CD4-positive, alpha-beta T cell treated with Interleukin-4 for 1 hour (primary cell): ENCODE results near the gene NFIX.

Experiments
- DNase-seq, 2 donors: peaks; one replicate each; pipeline ENCODE4 v3.0.0-alpha.2; 2020 to 2022

Gene NFIX

DNA sequence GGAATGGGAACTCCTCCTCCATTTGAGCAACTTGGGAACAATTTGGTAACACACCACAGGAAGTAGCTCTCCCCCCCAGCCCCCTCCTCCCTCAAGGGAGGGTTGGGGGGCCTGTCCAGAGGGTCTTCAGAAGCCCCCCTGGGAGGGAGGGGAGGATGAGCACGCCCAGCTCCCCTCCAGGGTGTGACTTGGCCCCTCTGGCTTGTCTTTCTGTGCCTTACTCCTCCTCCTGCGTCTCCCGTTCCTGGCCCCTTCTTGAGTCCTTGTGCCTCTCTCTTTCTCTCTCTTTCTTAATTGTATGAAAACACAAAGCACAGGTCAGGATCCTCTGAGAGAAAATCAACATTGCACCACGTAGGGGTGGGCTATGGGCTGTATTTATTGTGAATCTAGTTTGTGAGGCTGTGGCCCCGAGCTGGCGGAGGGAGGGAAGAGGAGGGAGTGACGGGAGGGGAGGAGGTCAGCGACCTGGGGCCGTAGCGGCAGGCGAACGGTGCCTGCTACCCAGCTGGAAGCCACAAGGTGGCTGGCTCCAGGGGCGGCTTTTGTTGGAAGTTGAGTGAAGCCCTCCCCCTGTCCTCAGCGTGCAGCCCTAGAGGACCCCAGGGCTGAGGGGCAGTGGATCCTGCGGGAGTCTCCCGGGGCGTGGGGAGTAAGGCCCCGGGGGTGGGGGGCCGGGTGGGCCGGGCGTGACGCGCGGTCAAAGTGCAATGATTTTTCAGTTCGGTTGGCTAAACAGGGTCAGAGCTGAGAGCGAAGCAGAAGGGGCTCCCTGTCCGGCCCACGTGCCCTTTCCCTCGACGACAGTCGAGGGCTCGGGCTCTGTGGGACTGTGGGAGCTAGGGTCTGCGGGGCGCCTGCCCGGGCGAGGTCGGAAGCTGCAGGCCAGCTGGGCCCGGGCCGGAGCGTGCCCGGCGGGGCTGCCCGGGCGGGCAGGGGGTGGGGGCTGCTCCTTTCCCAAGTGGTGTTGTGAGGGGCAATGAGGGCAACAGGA, 101.0 kb downstream of the NFIX start:
- DNase-seq: peak in 1 of 2 donors; percentile 37

DNA sequence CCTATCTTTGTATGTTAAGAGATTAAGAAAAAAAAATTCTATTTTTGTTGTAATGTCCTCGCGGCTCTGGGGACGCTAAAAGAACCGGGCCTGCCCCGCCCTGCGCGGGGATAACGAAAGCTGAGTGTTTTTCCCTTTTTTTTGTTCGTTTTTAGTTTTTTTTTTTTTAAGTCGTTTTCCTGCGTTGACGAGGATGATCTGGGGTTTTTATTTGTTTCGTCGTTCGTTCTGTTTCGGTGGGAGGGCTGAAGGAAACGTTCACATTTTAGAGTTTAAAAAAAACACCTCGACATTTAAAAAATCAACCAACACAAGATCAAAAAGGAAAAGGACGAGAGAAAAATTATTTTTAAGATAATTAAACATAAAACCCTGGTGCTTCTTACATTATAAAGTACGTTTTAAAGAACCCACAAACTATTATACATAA, 101.8 kb downstream of the NFIX start:
- DNase-seq: no peak

DNA sequence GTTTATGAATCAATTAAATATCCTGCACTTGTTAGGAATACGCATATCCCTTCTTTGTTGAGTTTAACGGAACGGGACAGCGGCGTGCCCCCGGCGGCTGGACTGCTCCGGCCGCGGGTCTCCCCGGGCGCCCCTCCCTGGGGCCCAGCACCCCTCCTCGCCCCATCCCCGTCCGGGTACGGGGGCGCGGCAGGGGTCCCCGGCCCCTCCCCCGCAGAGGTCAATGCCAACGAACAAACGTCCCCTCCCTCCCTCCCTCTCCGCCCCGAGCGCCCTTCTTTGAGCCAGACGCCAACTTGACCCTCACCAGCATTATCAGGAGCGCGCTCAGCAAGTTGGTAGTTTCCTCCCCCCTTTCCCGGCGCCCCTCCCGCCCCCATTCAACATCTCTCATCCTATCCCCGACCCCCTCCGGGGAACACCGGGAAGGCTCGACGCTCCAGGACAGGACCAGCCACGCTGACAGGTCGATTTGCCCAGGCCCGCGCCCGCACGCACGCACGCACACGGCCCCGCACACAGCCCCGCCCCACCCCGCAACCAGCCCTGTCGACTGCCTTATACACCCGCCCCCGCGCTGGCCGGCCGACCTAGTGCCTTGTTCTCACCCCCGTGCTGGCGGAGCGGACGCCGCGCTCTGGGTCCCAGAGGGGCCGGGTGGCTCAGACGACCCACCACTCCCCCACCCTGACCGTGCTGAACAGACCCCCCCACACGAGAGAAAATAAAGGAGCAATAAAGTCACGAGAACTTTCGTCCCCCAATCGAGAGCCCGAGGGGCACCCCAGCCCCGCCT, 102.4 kb downstream of the NFIX start:
- DNase-seq: peak in 1 of 2 donors; percentile 38

DNA sequence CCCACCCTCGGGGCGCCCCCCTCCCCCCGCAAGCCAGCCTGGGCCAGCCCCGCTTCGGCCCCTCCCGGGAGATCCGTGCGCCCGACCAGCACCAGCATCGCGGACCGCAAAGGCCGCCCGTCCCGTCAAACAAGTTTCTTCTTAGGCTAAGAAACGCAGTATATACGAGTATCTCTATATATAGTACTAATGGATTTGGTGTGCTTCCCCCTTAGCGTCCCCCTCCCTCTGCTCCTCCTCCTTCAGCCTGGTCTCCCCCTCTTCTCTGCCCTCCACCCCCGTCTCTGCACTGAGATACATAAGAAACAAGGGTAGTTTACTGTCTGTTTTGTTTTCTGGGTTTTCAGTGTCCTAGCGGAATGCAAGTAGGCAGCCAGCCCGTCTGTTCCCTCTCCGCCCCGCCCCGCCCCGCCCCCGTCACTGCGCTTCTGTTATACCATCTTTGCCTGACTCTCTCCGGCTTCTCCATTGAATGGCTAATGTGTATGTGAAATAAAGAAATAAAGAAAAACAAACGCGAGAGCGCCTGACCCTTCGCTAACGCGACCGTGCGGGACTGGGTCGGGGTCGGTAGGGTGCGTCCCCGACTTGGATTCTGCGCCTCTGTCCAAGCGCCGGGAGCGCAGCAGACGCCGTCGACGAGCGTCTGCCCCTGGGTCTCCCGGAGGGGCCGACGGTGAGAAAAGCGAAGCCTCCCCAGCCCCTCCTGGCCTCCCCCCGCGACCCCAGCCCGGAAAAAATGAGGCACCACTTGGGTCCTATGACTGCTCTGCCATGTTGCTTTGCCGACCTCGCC, 103.2 kb downstream of the NFIX start:
- DNase-seq: peak; percentile 52 to 59

DNA sequence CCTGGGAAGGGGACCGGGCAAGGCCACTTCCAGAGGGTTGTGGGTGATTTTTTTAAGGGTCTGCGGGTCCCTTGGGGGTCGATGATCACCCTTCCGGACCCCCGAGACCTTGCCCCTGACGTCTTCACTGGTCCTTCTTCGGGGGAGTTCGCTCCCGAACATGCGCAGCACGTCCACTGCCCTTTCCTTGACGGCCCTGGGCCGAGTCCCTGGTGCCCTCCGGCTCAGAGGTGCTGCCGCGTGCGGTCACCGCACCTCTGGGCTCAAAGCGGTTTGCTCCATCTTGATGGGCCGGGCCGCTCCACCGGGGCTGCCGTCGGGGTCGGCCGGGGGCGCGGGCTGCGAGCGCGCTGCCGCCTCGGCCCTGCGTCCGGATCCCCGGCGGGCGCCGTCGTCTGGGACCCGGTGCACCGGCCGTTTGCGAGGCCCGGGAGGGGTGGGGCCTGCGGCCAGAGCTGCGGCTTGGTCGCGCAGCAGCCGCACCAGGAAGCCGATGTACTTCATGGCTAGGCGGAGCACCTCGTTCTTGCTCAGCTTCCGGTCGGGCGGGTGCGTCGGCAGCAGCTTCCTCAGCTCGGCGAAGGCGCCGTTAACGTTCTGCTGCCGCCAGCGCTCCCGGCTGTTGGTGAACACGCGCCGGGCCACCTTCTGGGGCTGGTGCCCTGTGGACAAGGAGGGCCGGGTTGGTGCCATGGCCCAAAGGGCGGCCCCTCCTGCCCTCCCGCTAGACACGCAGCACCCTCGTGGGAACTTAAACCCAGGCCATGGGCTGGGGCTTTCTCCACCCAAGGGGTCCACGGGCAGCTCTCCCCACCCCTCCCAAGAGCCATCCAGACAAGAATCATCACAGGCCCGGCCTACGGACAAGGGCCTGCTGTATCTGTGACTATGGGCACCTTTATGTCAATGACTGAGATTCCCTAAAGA, 104.1 kb downstream of the NFIX start:
- DNase-seq: peak; percentile 82 to 86

DNA sequence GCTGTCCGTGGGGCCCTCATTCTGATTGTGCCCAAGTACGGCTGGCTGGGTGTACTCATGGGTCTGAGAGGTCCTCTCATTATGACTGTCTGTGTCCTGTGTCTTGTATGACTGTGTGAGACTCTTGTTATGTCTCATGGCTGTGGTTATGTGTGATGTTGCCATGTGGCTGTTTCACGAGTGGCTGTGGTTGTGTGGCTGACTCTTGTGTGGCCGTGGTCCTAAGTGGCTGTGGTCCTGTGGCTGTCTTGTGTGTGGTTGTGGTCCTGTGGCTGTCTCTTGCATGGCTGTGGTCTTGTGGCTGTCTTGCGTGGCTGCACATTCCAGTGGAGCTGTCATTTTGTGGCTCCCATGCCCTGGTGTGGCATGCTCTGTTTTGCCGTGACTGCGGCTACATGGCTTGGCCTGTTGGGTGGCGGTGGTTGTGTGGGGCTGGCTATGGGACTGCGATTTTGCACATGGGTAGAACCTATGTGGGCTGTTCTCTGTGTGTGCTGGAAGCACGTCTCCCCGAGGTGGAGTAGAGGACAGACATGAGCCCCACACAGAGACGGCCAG, 104.8 kb downstream of the NFIX start:
- DNase-seq: peak; percentile 81 to 85

DNA sequence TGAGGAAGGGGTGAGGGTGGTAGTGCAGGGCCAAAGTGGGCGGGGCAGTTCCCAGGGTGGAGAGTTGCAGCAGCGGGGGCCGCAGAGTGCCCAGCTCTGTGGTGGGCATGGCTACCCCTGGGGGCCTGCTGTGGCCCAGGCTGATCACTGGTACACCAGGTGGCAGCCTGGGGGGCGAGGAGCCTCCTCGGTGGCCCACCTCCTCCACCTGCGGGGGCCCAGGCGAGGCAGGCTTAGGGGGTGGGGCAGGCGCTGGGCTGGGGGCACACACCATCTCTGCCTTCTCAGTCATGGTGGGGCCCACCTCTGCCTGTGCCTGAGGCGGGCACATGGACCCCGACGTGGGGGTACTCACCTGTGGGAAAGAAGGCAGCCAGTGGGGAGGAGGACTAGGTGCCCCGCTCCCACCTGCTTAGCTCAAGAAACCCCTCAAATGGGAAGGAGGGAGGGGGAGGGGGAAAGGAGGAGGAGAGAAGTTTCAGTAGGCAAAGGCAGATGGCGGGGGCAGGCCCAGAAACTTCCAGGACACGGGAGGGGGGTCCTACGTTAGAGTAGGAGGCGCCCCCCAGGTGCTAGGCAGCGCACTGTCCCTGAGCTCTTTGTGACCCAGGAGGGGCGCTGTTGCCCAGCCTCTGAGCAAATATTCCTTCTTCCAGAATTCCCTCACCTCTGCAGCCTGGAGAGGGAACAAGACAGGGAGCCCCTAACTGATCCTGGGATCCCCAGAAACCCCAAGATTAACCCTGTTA, 105.7 kb downstream of the NFIX start:
- DNase-seq: no peak

DNA sequence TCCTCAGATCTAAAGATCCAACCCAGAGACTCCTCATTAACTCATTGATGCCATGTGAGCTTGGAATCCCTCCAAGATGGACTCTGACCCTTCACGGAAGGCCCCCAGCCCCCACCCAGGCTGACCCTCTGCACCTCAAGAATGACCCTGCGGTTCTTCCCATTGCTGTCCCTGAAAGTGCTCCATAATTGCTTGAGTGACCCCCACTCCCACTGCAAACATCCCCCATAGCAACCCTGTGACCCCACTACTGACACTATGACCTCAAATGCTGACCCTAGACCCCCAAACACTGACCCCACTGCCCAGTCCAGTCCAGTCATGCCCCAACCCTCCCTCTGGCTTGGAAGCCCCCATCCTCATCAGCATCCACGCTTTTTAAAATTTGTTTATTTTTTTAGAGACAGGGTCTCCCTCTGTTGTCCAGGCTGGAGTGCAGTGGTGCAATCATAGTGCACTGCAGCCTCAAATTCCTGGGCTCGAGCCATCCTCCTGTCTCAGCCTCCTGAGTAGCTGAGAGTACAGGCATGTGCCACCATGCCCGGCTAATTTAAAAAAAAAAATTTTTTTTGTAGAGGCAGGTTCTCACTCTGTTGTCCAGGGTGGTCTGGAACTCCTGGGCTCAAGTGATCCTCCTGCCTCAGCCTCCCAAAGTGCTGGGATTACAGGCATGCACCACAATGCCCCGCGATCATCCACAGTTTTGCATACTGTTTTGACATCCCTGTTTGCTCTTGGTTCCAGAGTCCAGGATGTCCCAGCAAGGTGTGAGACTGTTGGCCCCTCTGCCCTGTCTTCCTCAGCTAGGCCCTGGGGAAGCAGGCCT, 106.5 kb downstream of the NFIX start:
- DNase-seq: no peak

DNA sequence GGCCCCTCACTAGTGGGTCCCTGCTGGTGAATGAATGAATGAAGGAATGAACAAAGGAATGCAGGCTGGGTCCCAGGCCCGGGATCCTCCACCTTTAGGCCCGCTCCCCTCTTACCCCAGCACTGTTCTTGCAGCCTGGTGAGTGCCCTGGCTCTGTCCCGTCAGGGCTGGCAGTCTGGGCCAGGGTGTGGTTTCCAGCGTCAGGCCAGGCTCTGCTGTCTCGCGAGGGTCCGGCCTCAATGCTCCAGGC, 107.1 kb downstream of the NFIX start:
- DNase-seq: no peak

DNA sequence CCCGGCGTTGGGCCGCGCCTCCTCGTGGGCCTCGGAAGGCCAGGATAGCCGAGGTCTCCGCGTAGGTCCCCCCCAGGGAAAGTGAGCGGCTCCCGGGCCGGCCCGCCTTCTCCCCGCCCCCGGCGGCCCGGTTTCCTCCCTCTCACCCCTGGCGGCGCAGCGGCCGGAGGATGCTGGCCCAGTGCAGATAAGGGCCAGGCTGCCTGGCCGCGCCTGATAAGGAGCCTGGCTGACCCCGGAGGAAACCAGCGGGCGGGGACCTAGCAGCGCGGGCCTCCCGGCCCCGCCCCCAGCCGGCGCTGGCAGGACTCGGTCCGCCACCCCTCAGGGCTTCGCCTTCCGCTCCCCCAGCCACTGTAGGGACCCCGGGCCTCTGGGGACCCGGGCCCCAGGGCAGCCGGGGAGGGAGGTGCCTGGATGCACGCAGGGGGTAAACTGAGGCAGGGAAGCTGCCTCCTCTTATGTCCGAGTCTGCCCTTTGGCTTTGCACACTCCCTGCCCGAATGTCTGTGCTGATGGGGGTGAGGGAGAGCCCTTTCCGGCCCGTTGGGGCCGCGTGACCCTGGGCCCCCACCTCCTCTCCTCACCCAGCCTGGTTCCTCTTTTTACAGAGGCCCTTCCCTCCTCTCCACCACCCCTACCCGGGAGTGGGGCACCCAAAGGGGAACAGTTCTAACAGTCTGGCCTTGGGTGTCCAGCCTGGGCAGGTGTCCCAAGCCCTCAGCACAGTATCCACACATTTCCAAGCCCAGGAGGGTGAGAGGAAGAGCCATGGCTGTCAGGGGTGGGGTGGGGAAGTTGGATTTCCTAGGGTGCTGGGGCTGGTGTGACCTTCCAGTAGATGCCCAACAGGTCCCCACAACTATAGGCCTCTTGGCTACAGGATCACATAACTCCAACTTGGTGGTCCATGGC, 107.6 kb downstream of the NFIX start, which contains the start of gene LYL1:
Gene LYL1, minus strand, starts transcription at position 193 of the 915 bp plus-strand sequence. CDS start 1,687 bp downstream, outside the sequence.
- peak in 1 of 2 donors; percentile 77 for DNase-seq

DNA sequence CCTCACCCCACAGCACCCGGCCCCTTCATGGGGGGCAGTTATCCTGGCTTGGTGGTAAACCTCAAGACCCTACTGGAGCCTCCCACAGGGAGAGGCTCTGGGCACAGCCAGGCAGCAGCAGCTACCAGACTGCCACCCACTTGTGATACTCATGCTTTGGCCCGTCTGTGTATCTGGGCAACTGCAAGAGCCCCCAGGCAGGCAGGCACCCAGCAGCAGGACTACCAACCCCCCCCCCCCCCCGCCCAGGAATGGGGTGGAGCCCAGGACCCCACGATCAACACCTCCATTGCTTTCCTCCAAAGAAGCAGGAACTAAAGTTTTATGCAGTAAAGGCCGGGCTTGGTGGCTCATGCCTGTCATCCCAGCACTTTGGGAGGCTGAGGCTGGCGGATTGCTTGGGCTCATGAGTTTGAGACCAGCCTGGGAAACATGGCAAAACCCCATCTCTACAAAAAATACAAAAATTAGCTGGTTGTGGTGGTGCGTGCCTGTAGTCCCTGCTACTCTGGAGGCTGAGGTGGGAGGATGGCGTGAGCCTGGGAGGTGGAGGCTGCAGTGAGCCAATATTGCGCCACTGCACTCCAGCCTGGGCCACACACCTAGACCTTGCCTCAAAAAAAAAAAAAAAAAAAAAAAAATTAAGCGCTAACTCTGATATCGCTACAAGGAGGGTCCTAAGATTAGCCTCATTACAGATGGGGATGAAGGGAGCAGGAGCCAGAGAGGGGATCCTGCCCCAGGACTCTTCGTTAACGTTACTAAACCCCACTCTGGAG, 108.5 kb downstream of the NFIX start:
- no peak for DNase-seq

DNA sequence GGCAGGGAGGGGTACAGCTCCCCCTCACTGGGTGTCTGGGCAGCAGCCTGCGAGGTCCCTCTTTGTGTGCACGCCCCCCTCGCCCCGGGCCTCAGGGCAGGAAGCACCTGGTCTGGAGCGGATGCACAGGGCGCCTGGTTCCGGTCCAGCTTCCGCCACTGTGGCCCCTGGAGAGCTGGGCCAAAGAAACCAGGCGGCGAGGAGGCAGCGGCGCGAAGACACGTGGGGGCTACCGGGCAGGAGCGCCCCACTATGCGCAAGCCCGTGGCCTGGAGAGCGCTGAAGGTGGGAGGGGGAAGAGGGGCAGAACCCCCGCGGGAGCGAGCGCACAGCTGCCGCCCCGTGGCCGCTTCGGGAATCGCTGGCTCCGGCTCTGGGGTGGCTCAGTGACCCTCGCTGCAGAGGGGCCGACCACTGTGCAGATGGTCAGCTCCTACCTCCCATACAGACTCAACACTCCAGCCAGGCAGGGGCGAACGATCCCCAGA, 109.1 kb downstream of the NFIX start:
- DNase-seq: peak; percentile 64 to 91

DNA sequence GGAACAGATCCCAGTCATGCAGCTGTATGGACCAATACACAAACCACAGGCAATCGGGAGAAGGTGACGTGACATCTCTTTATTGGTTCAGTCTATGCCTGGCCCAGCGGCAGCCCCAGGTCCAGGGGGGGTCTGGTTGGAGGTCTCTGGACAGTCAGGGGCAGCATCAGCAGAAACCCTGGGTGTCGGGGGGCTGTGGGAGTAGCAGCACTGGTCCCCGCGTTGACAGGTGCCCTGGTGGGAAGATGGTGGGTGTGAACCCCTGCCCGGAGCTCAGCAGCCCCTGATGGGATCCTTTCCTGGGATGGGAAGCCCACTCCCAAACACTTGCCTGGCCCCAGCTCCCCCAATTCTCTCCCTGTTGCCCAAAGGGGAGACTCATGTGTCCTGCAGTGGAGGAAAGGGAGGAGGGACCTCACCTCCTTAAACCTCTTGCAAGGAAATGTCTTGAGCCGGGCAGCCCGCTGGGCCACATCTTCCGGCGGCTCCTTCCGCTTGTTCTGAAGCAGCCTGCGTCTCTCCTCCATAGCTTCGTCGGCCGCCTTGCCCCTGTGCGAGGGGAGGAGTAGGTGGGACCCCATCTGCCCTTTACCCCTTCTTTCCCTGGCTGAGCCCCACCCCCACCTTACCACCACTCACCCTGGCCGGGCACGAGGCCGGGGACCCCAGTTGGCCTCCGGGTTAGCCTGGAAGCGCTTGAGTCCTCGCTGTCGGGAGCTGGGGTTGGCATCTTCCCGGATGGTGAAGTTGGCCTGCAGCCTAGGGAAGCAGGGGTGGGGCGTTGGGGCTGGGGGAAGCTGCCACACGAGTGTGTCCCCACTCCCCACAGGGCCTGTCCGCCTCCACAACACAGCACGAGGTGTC, 109.8 kb downstream of the NFIX start:
- DNase-seq: peak in 1 of 2 donors; percentile 56

DNA sequence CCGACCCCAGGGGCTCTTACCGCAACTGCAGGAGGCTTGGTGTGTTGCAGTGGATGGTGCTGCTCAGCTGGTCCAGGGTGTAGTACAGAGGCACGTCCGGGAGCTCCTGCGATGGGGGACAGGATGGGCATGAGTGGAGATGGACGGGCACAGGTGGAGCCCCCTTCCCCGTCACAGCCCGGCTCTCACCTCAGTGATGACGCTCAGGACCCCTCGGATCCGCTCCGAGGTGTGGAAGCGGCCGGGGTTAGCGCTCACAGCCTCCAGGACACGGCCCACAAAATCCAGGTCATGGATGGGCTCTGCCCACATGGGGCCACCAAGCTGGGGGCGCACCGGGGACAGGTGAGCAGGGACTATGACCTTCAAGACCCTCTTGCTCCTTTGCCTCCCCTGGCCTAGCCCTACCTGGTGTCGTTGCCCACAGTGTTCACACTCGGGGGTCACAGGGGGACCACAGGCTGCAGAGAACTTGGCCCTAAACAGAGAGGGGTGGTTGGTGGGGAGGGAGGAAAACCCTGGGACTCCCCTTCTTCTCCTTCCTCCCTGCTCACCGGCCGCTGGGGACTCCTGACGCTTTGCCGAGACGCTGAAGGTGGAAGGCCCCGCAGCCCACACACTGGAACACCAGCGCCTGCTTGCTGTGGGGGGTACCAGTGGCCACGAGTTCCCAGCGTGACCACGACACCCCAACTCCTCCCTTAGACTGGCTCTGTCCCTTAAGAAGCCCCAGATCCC, 114.3 kb downstream of the NFIX start:
- no peak for DNase-seq

DNA sequence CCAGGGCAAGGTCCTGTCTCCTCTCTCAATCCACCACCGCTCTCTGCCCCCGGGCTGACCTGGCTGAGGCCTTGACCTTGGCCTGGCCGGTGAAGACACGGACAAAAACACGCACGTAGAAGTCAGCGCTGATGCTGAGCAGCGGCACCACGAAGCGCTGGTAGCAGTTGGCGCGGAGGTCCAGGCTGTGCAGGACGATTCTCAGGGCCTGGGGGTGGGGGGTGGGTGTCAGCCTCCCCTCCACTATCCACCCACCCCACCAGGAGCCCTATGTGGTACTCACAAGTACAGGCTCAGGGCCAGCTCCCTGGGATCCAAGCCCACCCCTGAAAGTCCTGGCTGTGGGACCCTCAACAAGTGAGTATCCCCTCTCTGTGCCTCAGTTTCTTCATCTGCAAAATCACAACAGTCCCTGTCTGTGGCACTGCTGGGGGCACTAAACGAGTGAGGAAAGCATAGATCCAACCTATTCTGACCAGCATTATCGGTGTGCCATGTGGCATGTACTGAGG, 114.9 kb downstream of the NFIX start:
- DNase-seq: no peak

DNA sequence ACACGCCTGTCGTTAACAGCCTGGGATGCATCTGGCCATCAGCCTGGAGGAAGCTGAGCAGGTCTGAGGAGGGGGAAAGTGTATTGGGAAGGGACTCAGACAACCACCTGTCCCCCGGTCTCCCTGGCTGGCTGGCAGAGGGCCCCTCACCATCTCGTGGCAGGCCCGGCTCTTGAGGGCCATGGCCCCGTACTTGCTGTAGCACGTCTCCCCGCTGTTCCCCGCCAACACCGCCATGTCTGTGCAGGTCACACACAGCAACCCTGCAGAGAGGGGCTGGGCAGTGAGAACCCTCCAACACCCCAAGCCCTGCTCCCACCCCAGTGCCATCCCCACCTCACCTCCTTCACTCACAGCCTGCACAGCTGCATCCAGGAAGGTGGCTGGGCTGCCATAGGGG, 117.3 kb downstream of the NFIX start:
- no peak for DNase-seq
